ENCODE data around the gene MC4R. TPM values are rescaled to one million over a fixed set of nuclear protein-coding genes. Genes with fewer than 3 reads are reported as not detected.

The MC4R gene
- total RNA-seq, 1 donor from 2014 or later = not detected

DNA sequence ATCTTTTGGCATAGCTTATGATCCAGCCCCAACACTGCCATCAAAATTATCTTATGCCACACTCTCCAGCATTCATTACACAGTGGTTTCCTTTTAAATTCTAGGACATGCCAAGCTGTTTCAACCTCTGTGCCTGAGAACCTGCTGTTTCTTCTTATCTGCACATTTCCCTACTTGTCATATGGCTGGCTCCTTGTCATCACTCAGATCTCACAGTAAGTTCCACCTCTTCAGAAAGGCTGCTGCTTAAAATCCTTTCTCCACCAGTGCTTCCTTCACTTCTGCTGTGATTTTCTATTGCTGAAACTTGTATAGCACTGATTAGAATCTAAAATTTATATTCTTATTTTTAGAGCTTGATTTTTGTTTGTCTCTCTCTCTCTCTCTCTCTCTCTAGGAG, 43.4 kb downstream of the MC4R start:
- intact Hi-C loops (cut with micrococcal nuclease) = no loop called here

DNA sequence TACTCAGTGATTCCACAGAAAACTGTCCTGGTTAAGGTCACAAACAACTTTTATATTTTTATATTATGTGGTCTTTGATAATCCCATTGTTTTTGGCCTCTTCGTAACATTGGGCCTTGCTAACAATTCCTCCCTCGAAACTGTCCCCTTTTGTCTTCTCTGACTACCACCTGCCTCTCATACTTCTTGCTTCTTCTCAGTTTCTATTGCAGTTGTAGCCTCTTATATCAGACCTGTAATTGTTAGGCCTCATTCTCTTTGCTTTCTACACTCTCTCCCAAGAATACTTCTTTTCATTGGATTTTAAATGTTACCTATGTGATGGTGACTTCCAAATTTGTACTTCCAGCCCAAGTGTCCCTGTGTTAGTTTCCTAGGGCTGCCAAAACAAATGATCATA, 44.7 kb downstream of the MC4R start:
- intact Hi-C loops (cut with micrococcal nuclease) = no loop called here

DNA sequence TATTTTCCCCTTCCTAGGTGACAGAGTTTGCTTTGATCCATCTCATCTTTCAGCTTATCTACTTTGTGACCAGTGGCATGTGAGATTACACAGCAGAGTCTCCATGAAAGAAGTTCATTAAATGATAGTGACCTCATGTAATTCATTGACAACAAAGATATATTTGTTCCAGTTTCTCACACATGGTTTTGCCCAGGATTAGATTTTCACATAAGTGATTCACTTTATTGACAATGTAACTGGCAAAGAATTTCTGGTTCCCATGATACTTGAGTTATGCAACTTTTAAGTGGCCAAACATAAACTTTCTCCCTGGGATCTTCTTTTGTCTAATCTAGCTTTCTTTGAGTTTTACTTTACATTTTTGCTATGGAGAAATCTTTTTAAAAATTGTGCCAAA, 50.0 kb downstream of the MC4R start:
- intact Hi-C loops (cut with micrococcal nuclease) = no loop called here

Measured in T-helper 2 cell treated with Interferon-gamma antibody and Interleukin-4, amounts not matched to agents 100 ng/mL and 5 ng/mL, for 36 hours (primary cell).